Measurements from ENCODE around the gene HERPUD1. TPM values are rescaled to one million over a fixed set of nuclear protein-coding genes. Genes with fewer than 3 reads are reported as not detected.

Gene HERPUD1
- total and polyA plus RNA-seq, 2 experiments from 2014 or later: 40.5 to 116 TPM

DNA sequence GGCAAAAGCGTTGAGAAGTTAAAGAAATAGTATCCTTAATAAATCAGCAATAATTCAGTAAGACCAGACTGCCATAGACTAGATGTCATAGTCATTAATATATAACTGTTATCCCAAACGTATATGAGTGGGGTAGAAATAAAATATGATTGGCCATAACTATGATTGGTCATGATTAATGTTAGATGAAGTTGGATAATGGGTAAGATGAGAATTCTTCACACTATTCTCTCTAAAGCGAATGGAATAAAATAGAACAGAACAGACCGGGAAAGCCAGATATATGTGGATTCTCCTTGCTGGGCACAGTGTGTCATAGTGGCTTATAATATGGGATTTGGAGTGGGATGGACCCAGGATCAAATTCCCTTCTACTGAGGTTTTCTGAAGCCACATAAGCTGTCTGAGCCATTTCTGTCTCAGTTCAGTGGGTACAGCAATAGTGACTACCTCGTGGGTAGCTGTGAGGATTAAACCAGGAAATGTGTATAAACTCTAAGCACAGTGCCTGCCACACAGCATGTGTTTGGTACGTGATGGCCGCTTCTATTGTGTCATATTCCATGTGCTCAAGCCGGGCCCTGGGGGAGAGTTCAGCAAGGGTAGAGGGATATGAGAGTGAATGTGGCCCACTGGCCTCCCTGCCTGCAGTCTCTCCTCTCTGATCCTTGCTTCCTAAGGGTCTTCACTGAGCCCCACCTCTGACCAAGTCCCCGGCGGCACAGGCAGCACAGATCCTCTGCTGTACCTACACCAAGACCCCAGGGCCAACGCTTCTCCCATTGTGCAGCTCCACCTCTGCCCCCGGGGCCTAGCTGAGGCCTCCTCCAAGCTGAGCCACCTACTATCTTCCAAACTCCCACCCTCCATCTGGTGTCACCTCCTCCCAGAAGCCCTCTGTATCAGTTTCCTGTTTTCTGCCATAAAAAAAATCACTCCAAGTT lies 33.5 kb downstream of the HERPUD1 start:
- no peak overlapping the region for H3K4me3 ChIP-seq
- DNase-seq (ENCODE audit: low read depth in 1 of 2, low spot score in 1 of 2): no peak
- no peak overlapping the region for H3K27ac ChIP-seq
- peaks cover 15% of the 10 kb centered on the region for H3K4me1 ChIP-seq (ENCODE audit: low read depth)
- no peaks in the 10 kb centered on the region for H3K27me3 ChIP-seq
- no peaks in the 10 kb centered on the region for H3K36me3 ChIP-seq
- TF ChIP-seq, protein P1, sequence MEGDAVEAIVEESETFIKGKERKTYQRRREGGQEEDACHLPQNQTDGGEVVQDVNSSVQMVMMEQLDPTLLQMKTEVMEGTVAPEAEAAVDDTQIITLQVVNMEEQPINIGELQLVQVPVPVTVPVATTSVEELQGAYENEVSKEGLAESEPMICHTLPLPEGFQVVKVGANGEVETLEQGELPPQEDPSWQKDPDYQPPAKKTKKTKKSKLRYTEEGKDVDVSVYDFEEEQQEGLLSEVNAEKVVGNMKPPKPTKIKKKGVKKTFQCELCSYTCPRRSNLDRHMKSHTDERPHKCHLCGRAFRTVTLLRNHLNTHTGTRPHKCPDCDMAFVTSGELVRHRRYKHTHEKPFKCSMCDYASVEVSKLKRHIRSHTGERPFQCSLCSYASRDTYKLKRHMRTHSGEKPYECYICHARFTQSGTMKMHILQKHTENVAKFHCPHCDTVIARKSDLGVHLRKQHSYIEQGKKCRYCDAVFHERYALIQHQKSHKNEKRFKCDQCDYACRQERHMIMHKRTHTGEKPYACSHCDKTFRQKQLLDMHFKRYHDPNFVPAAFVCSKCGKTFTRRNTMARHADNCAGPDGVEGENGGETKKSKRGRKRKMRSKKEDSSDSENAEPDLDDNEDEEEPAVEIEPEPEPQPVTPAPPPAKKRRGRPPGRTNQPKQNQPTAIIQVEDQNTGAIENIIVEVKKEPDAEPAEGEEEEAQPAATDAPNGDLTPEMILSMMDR (IDR thresholded peaks at IDR 0.05; ENCODE audit: low read depth, low read length): no peak
- no peaks in the 10 kb centered on the region for H3K9me3 ChIP-seq (ENCODE audit: low read depth)

DNA sequence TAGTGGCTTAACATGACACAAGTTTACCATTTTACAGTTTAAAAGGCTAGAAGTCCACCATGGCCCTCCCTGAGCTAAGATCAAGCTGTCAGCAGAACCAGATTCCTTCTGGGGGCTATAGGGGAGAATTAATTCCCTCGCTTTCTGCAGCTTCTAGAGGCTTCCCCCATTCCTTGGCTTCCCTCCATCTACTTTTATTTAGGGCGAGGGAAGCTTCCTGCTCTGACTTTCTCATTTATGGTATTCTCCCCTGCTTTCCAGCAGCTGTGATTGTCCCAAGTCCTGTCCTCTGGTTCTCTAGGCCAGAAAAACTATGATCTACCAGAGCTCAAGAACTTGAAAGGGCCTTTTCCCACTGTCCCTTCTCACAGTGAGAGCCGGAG lies 34.1 kb downstream of the HERPUD1 start:
- DNase-seq (ENCODE audit: low read depth in 1 of 2, low spot score in 1 of 2): peak in 1 of 2 donors; percentile 54
- Histone ChIP-seq H3K27me3 (no peaks in the 10 kb centered on the region), H3K4me1 (ENCODE audit: low read depth) (peaks cover 14% of the 10 kb centered on the region), H3K9me3 (ENCODE audit: low read depth) (no peaks in the 10 kb centered on the region), H3K27ac (no peak overlapping the region), H3K4me3 (no peak overlapping the region), H3K36me3 (no peaks in the 10 kb centered on the region)
- TF ChIP-seq, protein P1 (IDR thresholded peaks at IDR 0.05; ENCODE audit: low read depth, low read length): no peak

DNA sequence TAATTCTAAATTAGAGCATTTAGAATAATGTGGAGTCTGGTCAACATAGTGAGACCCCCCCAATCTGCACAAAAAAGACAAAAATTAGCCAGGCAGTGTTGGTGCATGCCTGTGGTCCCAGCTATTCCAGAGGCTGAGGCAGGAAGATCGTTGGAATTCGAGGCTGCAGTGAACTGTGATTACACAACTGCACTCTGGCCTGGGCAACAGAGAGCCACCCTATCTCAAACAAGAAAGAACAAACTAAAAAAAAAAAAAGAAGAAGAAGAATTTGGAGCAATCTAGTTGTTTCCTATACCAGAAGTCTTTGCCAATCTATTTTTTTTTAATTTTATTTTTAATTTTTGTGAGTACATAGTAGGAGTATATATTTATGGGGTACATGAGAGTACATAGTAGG lies 35.8 kb downstream of the HERPUD1 start:
- no peaks in the 10 kb centered on the region for H3K36me3 ChIP-seq
- H3K9me3 ChIP-seq (ENCODE audit: low read depth): no peaks in the 10 kb centered on the region
- TF ChIP-seq, protein P1 (IDR thresholded peaks at IDR 0.05; ENCODE audit: low read depth, low read length): no peak
- no peak overlapping the region for H3K27ac ChIP-seq
- no peaks in the 10 kb centered on the region for H3K4me1 ChIP-seq (ENCODE audit: low read depth)
- H3K27me3 ChIP-seq: no peaks in the 10 kb centered on the region
- no peak overlapping the region for H3K4me3 ChIP-seq
- DNase-seq (ENCODE audit: low read depth in 1 of 2, low spot score in 1 of 2): peak in 1 of 2 donors; percentile 81

DNA sequence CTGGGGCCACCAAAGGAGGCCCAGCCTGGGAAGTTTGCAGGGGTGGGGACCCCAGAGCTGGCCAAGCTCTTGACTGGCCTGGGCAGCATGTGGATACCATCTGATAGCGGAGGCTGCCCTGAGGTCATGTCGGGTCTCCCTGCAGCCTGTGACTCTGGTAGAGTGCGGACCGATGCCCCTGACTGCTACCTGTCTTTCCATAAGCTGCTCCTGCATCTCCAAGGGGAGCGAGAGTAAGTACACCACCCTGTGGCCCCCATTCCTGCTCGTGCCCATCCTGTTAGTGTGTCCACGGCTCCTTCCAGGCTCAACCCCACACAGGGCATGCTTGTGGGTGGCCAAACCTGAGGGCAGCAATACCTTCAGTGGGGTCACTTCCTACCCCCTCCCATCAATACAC lies 37.8 kb downstream of the HERPUD1 start:
- Histone ChIP-seq H3K36me3 (no peaks in the 10 kb centered on the region), H3K27ac (no peak overlapping the region), H3K4me3 (no peak overlapping the region), H3K27me3 (no peaks in the 10 kb centered on the region), H3K4me1 (ENCODE audit: low read depth) (no peaks in the 10 kb centered on the region), H3K9me3 (ENCODE audit: low read depth) (no peaks in the 10 kb centered on the region)
- TF ChIP-seq, protein P1 (IDR thresholded peaks at IDR 0.05; ENCODE audit: low read depth, low read length): no peak
- no peak for DNase-seq (ENCODE audit: low read depth in 1 of 2, low spot score in 1 of 2)

DNA sequence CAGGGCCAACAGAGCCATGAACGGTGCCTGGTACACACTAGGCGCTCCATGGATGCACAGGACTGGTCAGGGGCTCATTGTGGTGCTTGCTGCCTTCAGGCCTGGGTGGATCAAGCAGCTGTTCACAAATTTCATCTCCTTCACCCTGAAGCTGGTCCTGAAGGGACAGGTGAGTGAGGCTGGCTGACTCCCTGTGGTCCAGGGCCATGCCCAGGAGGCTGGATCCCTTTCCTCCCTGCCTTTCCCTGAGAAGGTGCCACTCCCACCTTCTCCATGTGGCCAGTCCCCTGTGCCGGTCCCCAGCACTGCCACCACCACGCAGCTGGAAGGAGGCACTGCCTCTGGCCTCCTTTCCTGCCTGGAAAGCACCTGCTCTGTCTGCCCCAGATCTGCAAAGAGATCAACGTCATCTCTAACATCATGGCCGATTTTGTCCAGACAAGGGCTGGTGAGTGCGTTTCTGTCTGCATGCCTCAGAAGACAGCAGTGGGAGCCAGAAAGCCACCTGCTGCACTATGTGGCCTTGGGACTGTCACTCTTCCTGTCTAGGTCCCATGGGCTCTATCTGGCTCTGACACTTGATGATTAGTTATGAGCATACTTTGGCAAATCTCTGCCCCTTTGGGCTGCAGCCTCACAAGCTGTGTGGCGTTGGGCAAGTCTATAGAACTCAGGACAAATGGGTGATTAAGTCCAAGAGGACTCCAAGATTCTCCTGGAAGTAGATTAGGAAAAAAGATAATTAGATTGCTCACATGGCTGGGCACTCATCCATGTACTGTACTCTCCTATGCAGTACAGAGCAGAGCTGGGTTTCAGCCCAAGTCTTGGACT lies 39.2 kb downstream of the HERPUD1 start:
- TF ChIP-seq, protein P1 (IDR thresholded peaks at IDR 0.05; ENCODE audit: low read depth, low read length): no peak
- peak in 1 of 2 donors; percentile 54 for DNase-seq (ENCODE audit: low read depth in 1 of 2, low spot score in 1 of 2)
- no peaks in the 10 kb centered on the region for H3K9me3 ChIP-seq (ENCODE audit: low read depth)

More for the DNA sequence above, 39.2 kb downstream of the HERPUD1 start:
- no peaks in the 10 kb centered on the region for H3K27me3 ChIP-seq
- H3K4me3 ChIP-seq: no peak overlapping the region
- H3K36me3 ChIP-seq: no peaks in the 10 kb centered on the region
- H3K27ac ChIP-seq: no peak overlapping the region
- no peaks in the 10 kb centered on the region for H3K4me1 ChIP-seq (ENCODE audit: low read depth)

Data from cardiac muscle cell (in vitro differentiated cells and primary cell).